Mammary epithelial cell (primary cell): ENCODE results near the gene ADGRL3.

Source experiments
- CTCF ChIP-seq, 2 donors: IDR thresholded peaks in 1 of 2; conservative IDR thresholded peaks in 1 of 2; 2 replicates each; pipeline ENCODE4 v1.5.1; 2011 to 2012; ENCODE audit warnings: inconsistent platforms in 2 of 2, low read length in 2 of 2, mild to moderate bottlenecking in 2 of 2, control low read depth in 1 of 2, low read depth in 1 of 2; ENCODE audit not compliant: insufficient read depth in 1 of 2; ENCODE audit errors: extremely low read depth in 1 of 2
- EZH2 ChIP-seq: IDR thresholded peaks from 2 replicates; pipeline ENCODE4 v1.6.1; 2012; ENCODE audit warnings: low read length, inconsistent platforms, borderline replicate concordance

- no peak for TF ChIP-seq CTCF (conservative IDR thresholded peaks at IDR 0.05 in 1 of 2, IDR thresholded peaks at IDR 0.05 in 1 of 2; ENCODE audit: extremely low read depth in 1 of 2, insufficient read depth in 1 of 2, low read depth in 1 of 2, low read length in 2 of 2)
- TF ChIP-seq EZH2: no peak
Measured at GRCh38 chr4:61397174-61397573, 197.0 kb downstream of the ADGRL3 start.
